Ovary (tissue), 3 donors: Measurements from ENCODE around the gene C5orf15.

Experiments used
- CTCF ChIP-seq, 3 donors: fragments of 450-650 bp in 2 of 3; fragments of 200-600 bp in 1 of 3; IDR thresholded peaks; one replicate each; pipeline versions ENCODE4 v1.5.1 to v1.8.0; 2016 to 2022; ENCODE audit warnings: antibody characterized with exemption in 3 of 3, mild to moderate bottlenecking in 1 of 3
- POLR2A ChIP-seq: fragments of 450-650 bp; IDR thresholded peaks from one replicate; pipeline ENCODE4 v1.6.1; 2017; ENCODE audit warnings: antibody characterized with exemption, mild to moderate bottlenecking, moderate library complexity
- donor health status: DM: no; HTN: no; CAD: no.

GRCh38 chr5:133970325-133970909 lies 2.0 kb upstream of the C5orf15 start:
- no peak for TF ChIP-seq CTCF (IDR thresholded peaks at IDR 0.05)
- no peak for TF ChIP-seq POLR2A
